T-helper 2 cell treated with Interferon-gamma antibody and Interleukin-4, amounts not matched to agents 100 ng/mL and 5 ng/mL, for 36 hours (primary cell): ENCODE data around the gene JPT2. TPM values are rescaled to one million over a fixed set of nuclear protein-coding genes. Genes with fewer than 3 reads are reported as not detected.

Source experiments
- intact Hi-C: fragments of 100-400 bp; cut with micrococcal nuclease; formaldehyde crosslinking; loops from one replicate; pipeline ENCODE4 v1.15.1; 2023
- total RNA-seq: library from RNA; stranded (reverse); gene quantifications from 2 replicates; pipeline ENCODE4 v1.2.3, GENCODE V29; 2022

Gene JPT2, protein sequence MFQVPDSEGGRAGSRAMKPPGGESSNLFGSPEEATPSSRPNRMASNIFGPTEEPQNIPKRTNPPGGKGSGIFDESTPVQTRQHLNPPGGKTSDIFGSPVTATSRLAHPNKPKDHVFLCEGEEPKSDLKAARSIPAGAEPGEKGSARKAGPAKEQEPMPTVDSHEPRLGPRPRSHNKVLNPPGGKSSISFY
- total RNA-seq, result 73.3 and 73.5 TPM in 2 replicates

GRCh38 chr16:1677942-1678499 lies at the start of gene JPT2:
Gene JPT2 (plus strand): TSS chr16:1678279. CDS start chr16:1678313, 34 bp downstream.
- intact Hi-C loops, result loop anchor here (1.0 kb wide), 3 partner anchors 27 to 148 kb away; partner anchors contain the start of genes CRAMP1, HAGH and IFT140

DNA sequence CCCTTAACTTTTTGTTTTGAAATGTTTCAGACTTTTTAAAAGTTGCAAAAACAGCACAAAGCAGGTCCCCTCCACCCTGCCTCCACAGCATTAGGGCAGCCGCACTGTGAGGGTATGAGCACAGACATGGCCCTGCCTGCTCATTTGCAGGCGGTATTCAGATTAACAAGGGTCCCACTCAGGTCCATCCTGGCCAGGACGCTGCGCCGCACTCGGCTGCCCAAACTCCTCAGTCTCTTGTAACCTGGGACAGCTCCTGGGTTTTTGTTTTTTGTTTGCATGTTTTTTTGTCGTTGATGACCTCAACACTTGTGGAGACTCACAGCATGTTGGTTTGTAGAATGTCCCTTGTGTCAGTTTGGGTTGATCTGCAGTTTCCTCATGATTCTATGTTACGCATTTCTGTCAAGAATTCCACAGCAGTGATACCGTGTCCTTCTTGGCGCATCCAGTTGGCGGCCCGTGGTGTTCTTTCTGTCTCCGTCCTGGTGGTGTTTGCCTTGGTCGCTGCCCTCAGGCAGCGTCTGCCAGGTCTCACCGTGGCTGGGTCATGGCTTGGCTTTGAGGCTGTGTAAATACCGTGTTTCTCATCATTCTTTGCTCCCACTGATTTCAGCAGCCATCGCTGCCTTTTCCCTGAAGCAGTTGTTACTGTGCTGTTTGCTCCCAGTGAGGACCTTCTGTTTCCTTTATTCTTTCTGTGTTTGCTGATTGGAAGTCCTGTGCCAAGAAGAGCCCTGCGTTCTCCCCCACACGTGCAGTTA lies 47.4 kb upstream of the JPT2 start:
- intact Hi-C loops, result no loop called here

GRCh38 chr16:1631230-1631629 lies 46.8 kb upstream of the JPT2 start:
- intact Hi-C loops, result no loop called here

- intact Hi-C loops, result no loop called here
Measured at GRCh38 chr16:1631931-1632637, 46.0 kb upstream of the JPT2 start.

DNA sequence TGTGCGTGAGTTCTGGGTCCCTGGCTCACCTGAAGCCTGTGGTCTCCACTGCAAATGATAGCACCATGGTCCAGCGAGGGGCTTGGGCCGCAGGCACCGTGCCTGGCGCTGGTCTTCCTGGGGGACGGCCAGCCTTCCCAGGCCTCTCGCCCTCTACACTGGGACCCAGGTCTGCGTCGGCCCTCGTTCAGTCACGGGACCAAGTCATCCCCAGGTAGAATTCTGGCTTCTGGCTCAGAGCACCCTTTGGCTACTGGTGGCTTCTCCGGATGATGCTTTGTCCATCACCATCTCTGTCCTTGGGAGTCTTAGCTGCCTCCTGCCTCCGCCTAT lies 45.5 kb upstream of the JPT2 start:
- intact Hi-C loops, result no loop called here

- intact Hi-C loops, result no loop called here
Measured at GRCh38 chr16:1633310-1633709, 44.8 kb upstream of the JPT2 start.

GRCh38 chr16:1634541-1634940 lies 43.5 kb upstream of the JPT2 start:
- intact Hi-C loops, result no loop called here

DNA sequence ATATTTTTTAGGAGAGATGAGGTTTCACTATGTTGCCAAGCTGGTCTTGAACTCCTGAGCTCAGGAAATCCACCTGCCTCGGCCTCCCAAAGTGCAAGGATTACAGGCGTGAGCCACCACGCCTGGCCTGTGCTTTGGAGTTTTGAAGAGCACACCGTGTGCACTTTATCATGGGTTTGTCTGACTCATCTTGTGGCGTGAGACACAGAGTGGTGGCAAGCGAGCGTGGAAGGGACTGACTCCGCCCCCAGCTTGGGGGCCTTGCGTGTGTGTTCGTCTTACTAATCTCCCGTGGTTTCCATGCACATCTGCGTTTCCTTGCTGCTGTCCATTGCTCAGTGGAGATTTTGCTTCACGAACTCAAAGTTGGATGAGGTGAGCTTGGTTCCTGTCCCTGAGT lies 43.0 kb upstream of the JPT2 start:
- intact Hi-C loops, result no loop called here

- intact Hi-C loops, result no loop called here
Measured at GRCh38 chr16:1637526-1637925, 40.6 kb upstream of the JPT2 start.

GRCh38 chr16:1638757-1639156 lies 39.3 kb upstream of the JPT2 start:
- intact Hi-C loops, result no loop called here

- intact Hi-C loops, result no loop called here
Measured at GRCh38 chr16:1639282-1639681, 38.8 kb upstream of the JPT2 start.

DNA sequence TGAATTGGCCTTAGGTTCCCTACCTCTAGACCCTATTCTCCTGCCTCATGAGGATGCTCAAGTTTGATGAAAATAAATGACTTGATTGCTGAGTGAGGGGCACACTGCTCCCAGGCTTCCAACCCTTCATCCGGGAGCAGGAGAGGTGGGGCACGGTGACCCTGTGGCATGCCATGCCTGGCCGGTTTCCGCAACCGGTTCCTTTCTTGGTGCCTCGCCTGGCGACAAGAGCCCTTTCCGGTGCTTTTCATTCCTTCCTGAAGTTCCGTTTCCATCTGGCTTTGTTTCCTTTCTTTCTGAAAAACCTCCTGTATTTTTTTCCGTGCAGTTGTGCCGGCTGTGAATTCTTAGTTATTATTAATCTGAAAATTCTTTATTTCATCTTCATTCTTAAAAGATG lies 38.2 kb upstream of the JPT2 start:
- intact Hi-C loops, result no loop called here

GRCh38 chr16:1640261-1640941 lies 37.7 kb upstream of the JPT2 start:
- intact Hi-C loops, result no loop called here

GRCh38 chr16:1641261-1641660 lies 36.8 kb upstream of the JPT2 start:
- intact Hi-C loops, result no loop called here

DNA sequence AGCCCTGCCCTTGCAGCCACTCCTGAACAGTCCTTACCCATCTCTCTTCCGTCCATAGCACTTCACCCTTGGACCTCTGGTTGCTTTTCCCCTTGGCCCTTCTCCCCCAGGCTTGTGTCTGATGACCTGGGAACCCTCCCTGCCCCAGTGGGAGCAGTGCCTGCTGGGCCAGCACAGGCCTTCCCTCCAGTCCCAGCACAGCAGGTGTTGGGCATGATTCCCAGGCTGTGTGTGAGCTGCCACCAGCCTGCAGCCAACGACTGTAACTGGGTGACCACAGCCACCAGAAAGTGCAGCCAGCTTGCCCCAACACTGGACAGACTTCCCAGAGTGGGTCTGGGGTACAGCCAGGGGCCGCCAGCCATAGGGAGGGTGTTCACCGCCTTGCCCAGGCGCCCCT lies 35.9 kb upstream of the JPT2 start:
- intact Hi-C loops, result no loop called here

DNA sequence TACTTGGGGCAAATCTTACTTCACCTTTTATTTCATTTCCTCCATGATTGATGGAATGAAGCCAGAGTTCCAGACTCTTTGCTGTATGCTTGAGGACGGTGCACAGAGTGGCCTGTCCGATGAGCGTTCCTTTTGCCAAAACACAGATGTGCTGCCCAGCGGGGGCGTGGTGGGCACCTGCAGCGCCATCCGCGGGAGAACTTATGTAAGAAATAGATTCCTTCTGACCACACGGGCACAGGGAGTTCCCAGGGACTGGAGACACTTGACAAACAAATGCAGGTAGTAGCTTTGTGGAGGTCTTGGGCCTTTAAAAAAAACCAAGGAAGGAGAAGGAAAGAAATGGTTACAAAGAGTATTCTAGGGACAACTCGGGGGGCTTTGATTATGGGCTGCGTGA lies 35.3 kb upstream of the JPT2 start:
- intact Hi-C loops, result no loop called here

DNA sequence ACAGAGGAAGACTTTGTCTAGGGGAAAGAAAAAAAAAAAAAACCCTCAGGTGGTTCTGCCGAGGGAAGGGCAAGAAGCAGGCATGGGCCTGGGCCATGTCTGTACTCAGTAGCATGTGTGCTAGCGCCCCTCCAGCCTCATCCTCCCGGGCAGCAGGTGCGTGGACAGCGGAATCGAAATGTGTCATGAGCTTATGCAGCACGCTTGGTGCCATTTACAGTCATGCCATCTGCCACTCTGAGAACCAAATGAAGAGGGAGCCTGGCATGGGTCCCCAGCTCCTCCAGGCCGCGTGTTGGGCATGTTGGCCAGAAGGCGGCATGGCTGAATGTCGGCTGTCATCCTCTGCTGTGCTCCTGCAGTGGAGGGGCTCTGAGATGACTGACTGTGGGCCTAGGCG lies 34.6 kb upstream of the JPT2 start:
- intact Hi-C loops, result no loop called here

- intact Hi-C loops, result no loop called here
Measured at GRCh38 chr16:1645914-1646525, 32.1 kb upstream of the JPT2 start.

DNA sequence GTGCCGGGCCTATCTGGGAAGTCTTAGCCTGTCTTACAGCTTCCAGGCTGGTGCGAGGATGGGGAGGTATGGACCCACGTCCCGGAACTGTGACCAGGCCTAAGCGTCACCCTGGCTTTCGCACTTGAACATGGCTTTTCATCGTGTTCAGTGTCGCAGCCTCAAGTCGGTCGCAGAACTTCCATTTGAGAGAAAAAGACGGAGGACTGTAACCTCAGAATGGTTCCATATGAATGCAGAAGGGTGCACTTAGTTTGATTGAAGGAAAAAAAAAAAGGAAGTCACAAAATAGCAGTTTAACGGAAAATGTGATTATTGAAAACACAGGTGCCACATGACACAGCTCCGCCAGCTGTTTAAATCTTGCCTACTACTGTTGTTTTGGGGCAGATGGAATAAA lies 30.2 kb upstream of the JPT2 start:
- intact Hi-C loops, result no loop called here

DNA sequence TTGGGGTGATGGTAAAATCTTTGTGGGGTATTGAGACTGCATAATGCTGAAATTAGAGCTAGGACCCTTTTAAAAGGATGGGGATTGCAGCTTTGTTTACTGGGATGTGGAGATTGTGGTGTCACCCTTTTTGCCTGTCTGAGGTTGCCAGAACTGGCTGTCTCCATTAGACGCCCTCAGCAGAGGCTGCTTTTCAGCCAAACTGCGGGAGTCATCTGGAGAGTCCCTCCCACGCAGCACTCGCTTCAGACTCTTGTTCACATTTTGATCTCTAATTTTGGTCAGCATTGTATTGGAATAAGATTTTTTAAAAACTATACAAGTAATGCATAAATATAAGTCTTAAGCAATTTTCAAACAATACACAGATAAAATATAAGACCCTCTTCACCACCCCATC lies 27.9 kb upstream of the JPT2 start:
- intact Hi-C loops, result no loop called here
